ENCODE results near the gene PLEKHA8. TPM values are rescaled to one million over a fixed set of nuclear protein-coding genes. Genes with fewer than 3 reads are reported as not detected.

PLEKHA8 gene
- total and polyA plus RNA-seq, 12 donors = 2.1 to 14.5 (median 6.3) TPM

GRCh38 chr7:30165590-30165989 lies 137.4 kb downstream of the PLEKHA8 start:
- Histone ChIP-seq H3K9me3 (replicated peaks in 1 of 3) (no peaks in the 10 kb centered on the region), H3K36me3 (replicated peaks in 1 of 2) (no peaks in the 10 kb centered on the region), H3K27ac (no peak overlapping the region), H3K27me3 (no peaks in the 10 kb centered on the region), H3K4me1 (replicated peaks in 1 of 2) (peaks cover 0 to 20% of the 10 kb centered on the region in 2 donors), H3K4me3 (no peak overlapping the region)
- intact Hi-C loops (cut with DNase I) = loop anchor here (5.0 to 10.0 kb wide), 4 partner anchors 102 to 399 kb away; no protein-coding TSS in a partner anchor
- WGBS, 4 donors = 85 to 94% (median 91%) methylated on average over 3 of the region's 3 CpGs
- TF ChIP-seq POLR2A (IDR thresholded peaks at IDR 0.05) (no peak), CTCF (IDR thresholded peaks at IDR 0.05) (no peak)
- DNase-seq = no peak

GRCh38 chr7:30166155-30166840 lies 138.1 kb downstream of the PLEKHA8 start:
- intact Hi-C loops (cut with DNase I) = loop anchor here (5.0 to 10.0 kb wide), 4 partner anchors 101 to 399 kb away; no protein-coding TSS in a partner anchor
- Histone ChIP-seq H3K9me3 (replicated peaks in 1 of 3) (no peaks in the 10 kb centered on the region), H3K36me3 (replicated peaks in 1 of 2) (no peaks in the 10 kb centered on the region), H3K4me1 (replicated peaks in 1 of 2) (peaks cover 0 to 20% of the 10 kb centered on the region in 2 donors), H3K27me3 (no peaks in the 10 kb centered on the region), H3K27ac (no peak overlapping the region), H3K4me3 (no peak overlapping the region)
- DNase-seq = no peak
- WGBS, 4 donors = 88 to 96% (median 92%) methylated on average over 12 of the region's 12 CpGs
- no peak for TF ChIP-seq CTCF (IDR thresholded peaks at IDR 0.05)
- no peak for TF ChIP-seq POLR2A (IDR thresholded peaks at IDR 0.05)

GRCh38 chr7:30166841-30167235 lies 138.6 kb downstream of the PLEKHA8 start:
- Histone ChIP-seq H3K4me1 (replicated peaks in 1 of 2) (peaks cover 0 to 20% of the 10 kb centered on the region in 2 donors), H3K27ac (no peak overlapping the region), H3K36me3 (replicated peaks in 1 of 2) (no peaks in the 10 kb centered on the region), H3K4me3 (no peak overlapping the region), H3K9me3 (replicated peaks in 1 of 3) (no peaks in the 10 kb centered on the region), H3K27me3 (no peaks in the 10 kb centered on the region)
- 85 to 93% (median 92%) methylated on average over 5 of the region's 5 CpGs for WGBS, 4 donors
- TF ChIP-seq CTCF (IDR thresholded peaks at IDR 0.05) (no peak), POLR2A (IDR thresholded peaks at IDR 0.05) (no peak)
- no peak for DNase-seq
- intact Hi-C loops (cut with DNase I) = loop anchor here (5.0 to 10.0 kb wide), 4 partner anchors 100 to 398 kb away; no protein-coding TSS in a partner anchor

- Histone ChIP-seq H3K27me3 (no peaks in the 10 kb centered on the region), H3K4me1 (replicated peaks in 1 of 2) (peaks cover 0 to 20% of the 10 kb centered on the region in 2 donors), H3K27ac (no peak overlapping the region), H3K9me3 (replicated peaks in 1 of 3) (no peaks in the 10 kb centered on the region), H3K36me3 (replicated peaks in 1 of 2) (no peaks in the 10 kb centered on the region), H3K4me3 (no peak overlapping the region)
- intact Hi-C loops (cut with DNase I) = loop anchor here (5.0 to 10.0 kb wide), 4 partner anchors 99 to 397 kb away; no protein-coding TSS in a partner anchor
- TF ChIP-seq POLR2A (IDR thresholded peaks at IDR 0.05) = no peak
- TF ChIP-seq CTCF (IDR thresholded peaks at IDR 0.05) = no peak
- no peak for DNase-seq
- WGBS, 4 donors = 90 to 94% (median 92%) methylated on average over 6 of the region's 6 CpGs
Observed at GRCh38 chr7:30167901-30168300, 139.7 kb downstream of the PLEKHA8 start.

Measured in adrenal gland (tissue), 12 donors.